ENCODE data around the gene NCAPG2.

The NCAPG2 gene

GRCh38 chr7:158733775-158734494 lies 29.3 kb upstream of the NCAPG2 start:
- no peak for DNase-seq

GRCh38 chr7:158733220-158733519 lies 28.6 kb upstream of the NCAPG2 start:
- no peak for DNase-seq

GRCh38 chr7:158732494-158733219 lies 28.1 kb upstream of the NCAPG2 start:
- no peak for DNase-seq

GRCh38 chr7:158731761-158732160 lies 27.2 kb upstream of the NCAPG2 start:
- no peak for DNase-seq

- no peak for DNase-seq
Observed at GRCh38 chr7:158730383-158731346, 26.1 kb upstream of the NCAPG2 start.

GRCh38 chr7:158729646-158730382 lies 25.2 kb upstream of the NCAPG2 start:
- no peak for DNase-seq

- no peak for DNase-seq
Observed at GRCh38 chr7:158728911-158729645, 24.5 kb upstream of the NCAPG2 start.

- no peak for DNase-seq
Observed at GRCh38 chr7:158727690-158728089, 23.1 kb upstream of the NCAPG2 start.

- no peak for DNase-seq
Observed at GRCh38 chr7:158726277-158726807, 21.7 kb upstream of the NCAPG2 start.

GRCh38 chr7:158725506-158725800 lies 20.8 kb upstream of the NCAPG2 start:
- no peak for DNase-seq

- DNase-seq = no peak
Observed at GRCh38 chr7:158724658-158725505, 20.3 kb upstream of the NCAPG2 start.

- DNase-seq = no peak
Observed at GRCh38 chr7:158723714-158724385, 19.2 kb upstream of the NCAPG2 start.

GRCh38 chr7:158723266-158723665 lies 18.7 kb upstream of the NCAPG2 start:
- DNase-seq = no peak

GRCh38 chr7:158722574-158723237 lies 18.1 kb upstream of the NCAPG2 start:
- DNase-seq = no peak

GRCh38 chr7:158720112-158720511 lies 15.5 kb upstream of the NCAPG2 start:
- no peak for DNase-seq

- DNase-seq = no peak
Observed at GRCh38 chr7:158716802-158717201, 12.2 kb upstream of the NCAPG2 start.

GRCh38 chr7:158710651-158711102 lies 6.1 kb upstream of the NCAPG2 start:
- DNase-seq = peak; percentile 19

- DNase-seq = no peak
Observed at GRCh38 chr7:158707610-158708009, 3.0 kb upstream of the NCAPG2 start.

- DNase-seq = no peak
Observed at GRCh38 chr7:158706710-158707590, 2.3 kb upstream of the NCAPG2 start.

All from GDM1 (cell line).